NCI-H226 (cell line): ENCODE results near the gene UGT1A1.

Experiments used
- DNase-seq: peaks from one replicate; pipeline ENCODE4 v3.0.0-alpha.2; 2015

The UGT1A1 gene

DNA sequence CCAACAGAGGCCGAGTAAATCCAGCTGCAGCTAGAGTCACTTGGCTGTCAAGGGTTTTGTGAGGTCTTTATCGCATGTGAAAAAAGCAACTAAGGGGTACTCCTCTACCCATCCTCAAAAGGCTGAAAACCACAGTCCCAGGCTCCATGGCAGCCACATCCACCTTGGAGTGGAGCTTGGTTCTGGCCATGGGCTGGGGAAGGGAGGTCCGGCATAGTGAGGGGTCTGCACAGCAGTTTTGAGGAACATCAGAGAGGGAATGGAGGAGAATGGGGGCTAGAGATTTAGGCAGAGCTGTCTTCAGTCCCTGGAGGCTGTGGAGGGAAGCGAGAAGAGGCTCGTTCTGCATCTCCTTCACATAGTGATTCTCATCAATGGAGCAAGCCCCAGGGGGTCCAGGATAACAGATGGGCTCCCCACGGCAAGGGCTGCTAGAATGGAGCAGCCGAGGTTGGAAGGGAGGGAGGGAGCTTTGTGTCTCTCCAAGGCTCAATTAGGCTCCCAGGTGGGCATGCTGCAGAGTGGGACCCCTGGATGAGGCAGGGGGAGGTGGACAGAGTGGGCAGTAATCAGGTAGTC lies 39.1 kb downstream of the UGT1A1 start:
- no peak for DNase-seq

DNA sequence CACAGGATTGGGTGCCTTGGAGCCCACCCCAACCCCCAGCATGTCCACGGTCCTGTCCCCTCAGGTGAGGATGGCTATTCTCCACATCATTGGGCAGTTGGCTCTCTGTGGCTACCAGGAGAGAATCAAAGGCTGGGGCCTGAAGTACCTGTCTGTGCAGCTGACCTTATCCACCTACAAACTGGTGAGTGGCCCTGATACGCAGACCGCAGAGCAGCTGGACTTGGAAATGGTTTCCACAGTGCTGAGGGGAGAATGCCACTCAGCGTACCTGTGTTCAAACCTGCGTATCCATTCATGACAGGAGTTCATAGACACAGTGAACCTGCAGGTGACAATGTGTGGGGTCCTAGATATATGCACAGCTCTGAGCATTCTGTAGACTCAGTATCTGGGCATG lies 39.6 kb downstream of the UGT1A1 start:
- no peak for DNase-seq

GRCh38 chr2:233800208-233800607 lies 40.1 kb downstream of the UGT1A1 start:
- DNase-seq = no peak

- peak; percentile 36 for DNase-seq
These were observed 41.5 kb downstream of the UGT1A1 start for GRCh38 chr2:233801357-233802131.

GRCh38 chr2:233802132-233802815 lies 42.2 kb downstream of the UGT1A1 start:
- no peak for DNase-seq

DNA sequence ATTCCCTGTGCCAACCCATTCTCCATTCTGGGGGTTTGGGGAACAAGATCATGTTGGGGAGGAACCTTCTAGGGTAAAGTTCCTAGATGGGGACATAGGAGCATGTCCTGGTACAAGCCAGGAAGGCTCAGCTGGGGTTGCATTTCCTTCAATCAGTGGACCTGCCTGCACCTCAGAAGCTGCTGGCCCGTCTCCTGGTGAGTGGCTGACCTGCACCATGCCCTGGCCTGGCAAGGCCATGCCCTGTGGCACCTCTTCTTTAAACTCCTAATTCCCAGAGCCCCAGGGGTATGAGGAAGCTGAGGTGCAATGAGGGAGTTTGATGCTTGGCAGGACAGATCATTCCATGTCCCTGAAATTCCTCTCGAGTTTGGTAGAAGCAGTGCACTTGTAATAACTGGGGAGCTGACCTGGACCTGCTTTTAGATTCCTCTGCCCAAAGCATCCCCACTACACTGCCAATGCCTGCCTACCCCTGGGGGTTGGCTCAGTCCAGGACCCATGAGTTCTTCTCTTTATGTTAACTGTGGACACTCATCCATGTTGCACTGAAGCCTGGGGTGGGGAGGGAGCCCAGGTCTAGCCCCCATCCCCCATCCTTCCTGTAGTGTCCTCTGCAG lies 43.3 kb downstream of the UGT1A1 start:
- no peak for DNase-seq

DNA sequence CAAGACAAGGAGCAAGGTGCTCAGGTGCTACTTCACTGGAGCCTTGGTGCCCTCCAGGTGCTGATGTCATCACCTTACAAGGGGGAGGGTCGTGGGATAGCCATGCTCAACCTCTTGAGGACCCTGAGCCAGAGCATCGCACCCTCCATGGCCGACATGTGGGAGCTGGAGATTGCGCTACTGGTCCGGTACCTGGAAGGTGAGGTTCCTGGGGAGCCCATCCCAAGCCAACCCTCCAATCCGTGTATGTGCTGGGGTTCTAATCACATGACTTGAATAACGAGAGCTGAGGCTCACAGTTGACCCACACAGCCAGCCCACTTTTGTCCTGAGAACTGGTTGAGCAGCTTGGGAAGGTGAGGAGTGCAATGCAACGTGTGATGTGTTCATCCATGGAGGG lies 43.9 kb downstream of the UGT1A1 start:
- DNase-seq = no peak

DNA sequence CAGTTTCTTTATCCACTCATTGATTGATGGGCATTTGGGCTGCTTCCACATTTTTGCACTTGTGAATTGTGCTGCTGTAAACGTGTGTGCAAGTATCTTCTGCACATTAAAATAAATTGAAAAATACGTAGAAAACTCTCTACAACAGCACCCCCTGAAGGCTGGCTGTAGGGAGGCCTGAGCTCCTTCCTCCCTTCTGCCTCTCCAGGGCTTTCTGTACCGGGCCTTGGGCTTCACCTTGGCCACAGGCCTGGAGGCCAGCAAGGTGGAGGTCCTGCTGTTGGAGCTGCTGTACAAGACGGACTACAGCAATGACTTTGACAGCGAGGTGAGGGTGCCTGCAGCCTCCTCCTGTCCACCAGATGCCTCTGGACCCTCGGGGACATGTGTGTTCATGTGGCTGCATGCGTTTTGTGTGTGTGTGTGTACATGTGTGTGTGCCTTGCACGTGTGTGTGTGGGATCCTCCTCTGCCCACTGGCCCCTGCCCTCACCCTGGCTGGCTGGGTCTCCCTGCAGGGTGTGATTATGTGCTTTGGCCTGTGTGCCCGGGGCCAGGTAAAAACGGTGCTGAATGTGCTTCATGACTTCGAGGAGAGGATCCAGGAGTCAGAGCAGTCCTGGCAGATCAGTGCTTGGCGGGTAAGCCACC lies 47.3 kb downstream of the UGT1A1 start:
- no peak for DNase-seq

- no peak for DNase-seq
These were observed 48.2 kb downstream of the UGT1A1 start for GRCh38 chr2:233807966-233808935.

DNA sequence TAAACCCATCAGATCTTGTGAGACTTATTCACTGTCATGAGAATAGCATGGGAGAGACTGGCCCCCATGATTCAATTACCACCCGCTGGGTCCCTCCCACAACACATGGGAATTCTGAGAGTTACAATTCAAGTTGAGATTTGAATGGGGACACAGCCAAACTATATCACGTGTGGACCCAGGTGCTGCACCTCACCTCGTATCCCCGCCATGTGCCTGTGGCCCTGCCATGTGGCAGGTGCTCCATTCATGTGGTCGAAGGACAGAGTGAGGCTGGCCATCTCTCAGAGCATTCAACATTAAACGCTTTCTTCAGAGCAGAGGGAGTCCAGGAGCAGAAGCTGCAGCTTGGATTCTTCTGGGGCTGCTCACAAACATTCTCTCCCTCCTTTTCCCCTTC lies 50.3 kb downstream of the UGT1A1 start:
- no peak for DNase-seq

DNA sequence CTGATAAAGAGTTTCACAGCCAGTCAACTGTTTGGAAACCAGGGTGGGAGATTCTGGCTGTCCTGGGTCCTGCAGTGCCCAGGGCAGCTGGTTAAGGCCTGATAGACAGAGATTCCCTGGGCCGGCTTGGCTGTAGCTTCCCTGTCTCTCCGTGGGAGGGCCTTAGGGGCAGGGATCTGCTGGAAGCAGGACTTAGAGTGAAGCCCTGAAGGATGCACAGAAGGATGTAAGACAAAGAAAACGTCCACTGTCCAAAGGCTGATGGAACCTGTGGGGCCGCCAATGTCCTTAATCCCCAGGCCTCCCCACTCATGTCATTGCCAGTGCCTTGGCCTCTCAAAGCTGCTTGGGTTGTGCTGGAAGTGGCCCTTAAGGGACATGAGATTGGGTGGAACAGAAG lies 51.0 kb downstream of the UGT1A1 start:
- no peak for DNase-seq

GRCh38 chr2:233811732-233812131 lies 51.7 kb downstream of the UGT1A1 start:
- DNase-seq = no peak

GRCh38 chr2:233813236-233814055 lies 53.4 kb downstream of the UGT1A1 start:
- DNase-seq = no peak

DNA sequence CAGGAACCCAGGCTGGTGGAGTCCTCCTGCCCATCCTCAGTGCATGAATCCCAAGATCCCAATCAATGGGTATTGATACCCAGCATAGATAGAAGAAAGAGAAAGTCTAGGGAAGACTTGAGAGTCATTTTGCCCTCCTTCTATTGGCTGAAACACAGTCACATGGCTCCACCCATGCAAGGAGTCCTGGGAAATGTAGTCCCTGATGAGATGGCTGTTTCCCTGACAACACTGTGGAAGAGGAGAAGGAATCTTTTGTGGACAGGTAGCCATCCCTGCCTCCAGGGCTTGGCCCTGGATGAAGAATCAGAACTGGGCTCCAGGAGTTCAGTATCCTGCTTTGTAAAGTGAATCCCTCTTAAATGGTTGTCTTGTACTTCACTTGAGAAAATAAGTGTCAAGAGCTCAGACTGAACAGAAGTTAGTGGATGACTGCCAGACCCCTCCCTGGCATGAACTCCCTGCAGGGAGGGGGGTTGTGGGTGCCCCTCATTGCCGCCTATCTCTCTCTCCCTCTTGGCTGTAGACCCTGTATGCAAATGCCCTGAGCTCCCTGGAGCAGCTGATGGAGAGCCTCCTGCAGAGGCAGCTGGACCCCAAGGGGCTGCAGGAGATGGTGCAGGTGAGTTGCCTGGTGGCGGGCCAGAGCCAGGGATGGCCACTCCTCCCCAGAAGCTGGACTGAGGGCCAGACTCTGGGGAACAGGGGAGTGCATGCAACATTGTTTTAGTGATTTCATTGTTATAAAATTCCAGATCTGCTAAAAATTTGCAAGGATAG lies 54.2 kb downstream of the UGT1A1 start:
- no peak for DNase-seq

DNA sequence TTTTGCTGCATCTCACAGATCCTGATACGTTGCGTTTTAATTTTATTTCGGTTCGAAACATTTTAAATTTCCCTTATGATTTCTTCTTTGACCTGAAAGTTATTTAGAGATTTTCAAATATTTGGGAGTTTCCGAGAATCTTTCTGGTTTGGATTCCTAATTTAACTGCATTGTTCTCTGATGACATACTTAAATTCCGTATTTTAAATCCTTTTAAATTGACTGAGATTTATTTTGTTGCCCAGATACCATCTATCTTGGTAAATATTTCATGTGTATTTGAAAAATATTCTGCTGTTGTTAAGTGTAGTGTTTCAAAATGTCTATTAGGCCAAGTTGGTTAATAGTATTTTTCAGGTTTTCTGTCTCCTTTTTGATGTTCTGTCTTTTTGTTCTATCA lies 55.8 kb downstream of the UGT1A1 start:
- DNase-seq = no peak

GRCh38 chr2:233816334-233816733 lies 56.3 kb downstream of the UGT1A1 start:
- no peak for DNase-seq

- DNase-seq = no peak
These were observed 56.7 kb downstream of the UGT1A1 start for GRCh38 chr2:233816771-233817170.

- no peak for DNase-seq
These were observed 57.4 kb downstream of the UGT1A1 start for GRCh38 chr2:233817361-233817911.

DNA sequence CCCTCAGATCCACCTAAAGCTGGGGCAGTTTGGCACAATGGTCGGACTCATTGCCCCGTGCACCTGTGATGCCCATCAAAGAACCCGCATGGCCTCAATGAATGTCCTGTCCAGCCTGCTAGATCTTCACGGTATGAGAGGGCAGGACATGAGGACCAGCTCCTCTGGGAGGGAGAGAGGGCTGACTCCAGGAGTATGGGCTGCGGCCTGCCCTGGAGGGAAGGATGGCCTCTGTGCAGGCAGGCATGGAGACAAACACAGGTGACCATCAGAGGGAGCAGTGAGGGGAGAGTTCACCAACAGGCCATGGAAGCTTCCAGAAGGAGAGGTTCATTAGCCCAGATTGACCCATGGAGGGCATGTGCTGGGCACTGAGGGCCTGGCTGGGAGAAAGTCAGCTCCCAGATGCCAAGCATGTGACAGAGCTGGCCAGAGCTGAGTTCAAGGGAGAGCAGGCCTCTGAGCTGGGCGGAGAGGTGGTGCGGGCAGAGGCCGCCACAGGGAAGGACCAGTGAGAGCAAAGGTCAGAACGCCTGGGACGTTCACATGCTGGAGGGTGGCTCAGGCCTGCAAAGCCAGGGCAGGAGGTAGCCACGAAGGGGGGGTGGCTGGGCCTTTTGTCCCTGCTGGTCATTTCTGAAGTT lies 58.0 kb downstream of the UGT1A1 start:
- no peak for DNase-seq
